Raji (cell line): ENCODE data around the gene WNT9B.

Experiments used
- POLR2A ChIP-seq: IDR thresholded peaks from 2 replicates; pipeline ENCODE4 v1.6.1; 2011; ENCODE audit warnings: low read depth, low read length, control low read depth; ENCODE audit not compliant: insufficient read depth

WNT9B gene

GRCh38 chr17:46818929-46819859 lies 32.2 kb upstream of the WNT9B start:
- TF ChIP-seq POLR2A: no peak

GRCh38 chr17:46819906-46820351 lies 31.5 kb upstream of the WNT9B start:
- no peak for TF ChIP-seq POLR2A

GRCh38 chr17:46820592-46821450 lies 30.6 kb upstream of the WNT9B start:
- no peak for TF ChIP-seq POLR2A

- TF ChIP-seq POLR2A: no peak
Measured at GRCh38 chr17:46821482-46822387, 29.6 kb upstream of the WNT9B start.

GRCh38 chr17:46822388-46822921 lies 28.9 kb upstream of the WNT9B start:
- TF ChIP-seq POLR2A: no peak

- TF ChIP-seq POLR2A: no peak
Measured at GRCh38 chr17:46823657-46824056, 27.7 kb upstream of the WNT9B start.

- TF ChIP-seq POLR2A: no peak
Measured at GRCh38 chr17:46826116-46826515, 25.3 kb upstream of the WNT9B start.

GRCh38 chr17:46827274-46827673 lies 24.1 kb upstream of the WNT9B start:
- TF ChIP-seq POLR2A: no peak

- no peak for TF ChIP-seq POLR2A
Measured at GRCh38 chr17:46831573-46832330, 19.6 kb upstream of the WNT9B start.

- TF ChIP-seq POLR2A: no peak
Measured at GRCh38 chr17:46832331-46832821, 19.0 kb upstream of the WNT9B start.

GRCh38 chr17:46832945-46833839 lies 18.2 kb upstream of the WNT9B start:
- no peak for TF ChIP-seq POLR2A

GRCh38 chr17:46833840-46834208 lies 17.6 kb upstream of the WNT9B start:
- no peak for TF ChIP-seq POLR2A

GRCh38 chr17:46834846-46835245 lies 16.5 kb upstream of the WNT9B start:
- no peak for TF ChIP-seq POLR2A
